Measurements from ENCODE around the gene TRAF7.

DNA sequence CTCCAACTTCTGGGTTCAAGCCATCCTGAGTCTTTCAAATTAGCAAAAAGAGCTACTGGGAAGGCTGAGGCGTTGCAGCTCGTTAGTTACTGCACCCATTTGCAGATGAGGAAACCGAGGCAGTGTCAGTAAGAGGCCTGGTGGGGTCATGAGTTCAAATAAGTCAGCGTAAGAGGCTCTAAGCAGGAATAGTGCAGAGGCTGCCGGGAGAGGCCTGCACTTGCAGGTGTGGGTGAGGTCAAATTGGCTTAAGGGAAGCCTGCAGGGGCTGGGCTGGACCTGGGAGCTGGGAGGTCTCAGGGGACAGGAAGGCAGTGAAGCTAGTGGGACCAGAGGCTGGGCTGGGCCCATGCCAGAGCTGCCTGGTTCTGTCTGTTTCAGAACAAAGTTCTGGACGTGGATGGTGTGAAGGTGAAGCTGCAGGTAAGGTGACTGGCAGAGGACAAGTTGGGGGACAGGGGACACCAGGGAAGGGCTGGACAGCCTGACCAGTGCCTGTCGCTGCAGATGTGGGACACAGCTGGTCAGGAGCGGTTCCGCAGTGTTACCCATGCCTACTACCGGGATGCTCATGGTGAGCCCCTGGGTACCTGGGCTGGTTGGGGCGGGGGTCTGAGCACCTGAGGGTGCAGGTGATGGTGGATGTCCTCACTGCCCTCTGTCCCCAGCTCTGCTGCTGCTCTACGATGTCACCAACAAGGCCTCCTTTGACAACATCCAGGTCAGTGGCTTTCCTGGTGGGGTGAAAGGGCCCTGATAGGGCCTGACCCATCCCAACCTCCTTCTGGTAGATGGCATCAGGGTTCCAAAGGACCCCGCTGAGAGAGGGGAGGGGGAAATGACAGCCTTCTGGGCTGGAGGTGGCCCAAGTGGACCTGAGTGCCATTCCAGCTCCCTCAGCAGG, 4.1 kb upstream of the TRAF7 start:
- TF ChIP-seq, protein P1, sequence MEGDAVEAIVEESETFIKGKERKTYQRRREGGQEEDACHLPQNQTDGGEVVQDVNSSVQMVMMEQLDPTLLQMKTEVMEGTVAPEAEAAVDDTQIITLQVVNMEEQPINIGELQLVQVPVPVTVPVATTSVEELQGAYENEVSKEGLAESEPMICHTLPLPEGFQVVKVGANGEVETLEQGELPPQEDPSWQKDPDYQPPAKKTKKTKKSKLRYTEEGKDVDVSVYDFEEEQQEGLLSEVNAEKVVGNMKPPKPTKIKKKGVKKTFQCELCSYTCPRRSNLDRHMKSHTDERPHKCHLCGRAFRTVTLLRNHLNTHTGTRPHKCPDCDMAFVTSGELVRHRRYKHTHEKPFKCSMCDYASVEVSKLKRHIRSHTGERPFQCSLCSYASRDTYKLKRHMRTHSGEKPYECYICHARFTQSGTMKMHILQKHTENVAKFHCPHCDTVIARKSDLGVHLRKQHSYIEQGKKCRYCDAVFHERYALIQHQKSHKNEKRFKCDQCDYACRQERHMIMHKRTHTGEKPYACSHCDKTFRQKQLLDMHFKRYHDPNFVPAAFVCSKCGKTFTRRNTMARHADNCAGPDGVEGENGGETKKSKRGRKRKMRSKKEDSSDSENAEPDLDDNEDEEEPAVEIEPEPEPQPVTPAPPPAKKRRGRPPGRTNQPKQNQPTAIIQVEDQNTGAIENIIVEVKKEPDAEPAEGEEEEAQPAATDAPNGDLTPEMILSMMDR (IDR thresholded peaks at IDR 0.05; ENCODE audit: borderline replicate concordance, extremely low read depth, low read length, poor library complexity, severe bottlenecking): no peak
- TF ChIP-seq EZH2 (IDR thresholded peaks at IDR 0.05; ENCODE audit: borderline replicate concordance, low read depth, low read length, severe bottlenecking): no peak

Data from DND-41 (cell line).